ENCODE measurements around the gene DNMT1.

DNMT1 gene

DNA sequence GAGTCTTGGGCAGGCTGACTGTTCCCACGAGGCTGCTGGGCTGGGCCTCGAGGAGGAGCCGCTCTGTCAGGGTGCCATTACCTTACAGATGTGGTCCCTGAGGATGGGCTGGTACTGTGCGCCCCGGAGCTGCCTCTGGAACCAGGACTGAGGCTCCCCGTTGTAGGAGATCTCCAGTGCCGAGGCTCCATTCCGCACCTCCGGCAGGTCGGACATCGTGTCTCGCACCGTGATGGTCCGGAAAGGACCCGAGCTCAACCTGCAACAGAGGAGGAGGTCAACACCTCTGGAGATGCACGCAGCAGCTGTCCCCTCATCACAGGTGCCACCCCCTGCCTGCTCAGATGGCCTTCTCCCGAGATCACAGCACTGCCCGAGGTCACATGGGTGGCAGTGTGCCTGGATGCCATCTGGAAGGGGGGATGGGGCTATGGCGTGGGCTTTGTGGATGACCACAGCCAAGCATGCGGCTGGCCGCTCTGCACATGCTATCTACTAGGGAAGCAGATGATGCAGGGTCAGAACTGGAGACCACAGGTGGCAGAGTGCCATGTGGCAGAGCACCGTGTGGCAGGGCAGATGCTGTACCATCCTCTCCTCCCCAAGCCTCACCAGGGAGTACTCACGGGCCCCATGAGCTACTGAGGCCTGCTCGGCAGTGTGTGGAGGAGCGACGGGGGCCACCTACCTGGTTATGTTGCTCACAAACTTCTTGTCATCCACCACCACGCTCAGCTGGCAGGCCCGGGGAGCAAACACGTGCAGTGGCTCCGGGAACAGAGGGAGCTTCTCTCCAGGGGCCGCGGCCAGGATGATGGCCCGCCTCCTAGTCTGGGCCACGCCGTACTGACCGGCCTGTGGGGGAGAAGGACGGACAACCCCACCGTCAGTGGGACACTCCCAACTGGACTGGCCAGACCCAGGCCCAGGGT lies 56.7 kb downstream of the DNMT1 start:
- DNase-seq: no peak

DNA sequence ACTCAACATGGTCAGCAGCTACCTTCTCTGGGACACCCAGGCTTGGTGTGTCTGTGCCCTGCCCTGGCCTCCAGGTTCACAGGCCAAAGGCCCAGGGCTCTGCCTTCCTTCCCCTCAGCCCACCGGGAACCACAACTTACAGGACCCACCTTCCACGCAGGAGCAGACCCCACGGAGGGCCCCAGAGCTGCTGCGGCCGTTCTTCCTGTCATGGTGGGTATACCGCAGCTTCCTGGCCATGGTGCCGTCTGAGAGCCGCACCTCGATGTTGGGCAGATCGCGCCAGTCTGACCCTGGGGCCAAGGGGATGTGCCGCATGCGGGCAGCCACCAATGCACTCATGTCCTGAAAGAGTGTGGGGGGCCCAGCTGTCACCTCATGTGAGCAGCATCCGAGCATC lies 57.8 kb downstream of the DNMT1 start:
- DNase-seq: no peak

DNA sequence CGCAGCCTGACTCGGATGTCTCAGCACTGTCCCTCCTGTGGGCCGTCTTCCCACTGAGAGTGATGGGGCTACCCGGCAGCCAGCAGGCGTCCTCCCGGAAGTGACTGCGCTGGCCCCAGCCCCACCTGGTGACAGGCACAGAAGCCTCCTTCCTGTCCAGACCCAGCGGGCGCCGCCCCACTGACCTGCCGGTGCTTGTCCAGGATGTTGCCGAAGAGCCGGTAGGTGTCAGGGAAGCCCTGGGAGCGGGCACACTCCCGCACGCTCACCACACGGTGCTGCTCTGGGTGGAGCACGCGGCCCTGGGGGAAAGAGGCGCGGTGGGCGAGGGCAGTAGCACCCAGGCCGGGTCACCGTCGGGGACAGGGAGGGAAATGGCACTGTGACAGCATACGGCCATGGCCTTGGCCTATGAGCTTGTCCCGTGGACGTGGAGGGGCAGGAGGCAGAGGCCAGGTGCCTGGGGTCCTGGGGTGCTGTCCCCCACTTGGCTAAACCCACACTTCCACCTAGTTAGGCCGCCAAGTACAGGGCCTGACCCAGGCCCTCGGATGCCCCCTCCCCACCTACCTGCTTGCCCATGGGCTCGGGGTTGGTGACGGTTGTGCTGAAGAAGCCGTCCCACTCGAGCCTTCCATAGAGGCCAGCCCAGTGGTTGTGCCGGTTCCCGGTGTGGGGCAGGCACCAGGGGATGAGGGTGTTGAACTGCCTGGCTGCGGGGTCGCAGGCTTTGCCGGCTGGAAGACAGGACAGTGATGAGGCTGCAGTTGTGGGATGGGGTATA lies 59.0 kb downstream of the DNMT1 start:
- no peak for DNase-seq

DNA sequence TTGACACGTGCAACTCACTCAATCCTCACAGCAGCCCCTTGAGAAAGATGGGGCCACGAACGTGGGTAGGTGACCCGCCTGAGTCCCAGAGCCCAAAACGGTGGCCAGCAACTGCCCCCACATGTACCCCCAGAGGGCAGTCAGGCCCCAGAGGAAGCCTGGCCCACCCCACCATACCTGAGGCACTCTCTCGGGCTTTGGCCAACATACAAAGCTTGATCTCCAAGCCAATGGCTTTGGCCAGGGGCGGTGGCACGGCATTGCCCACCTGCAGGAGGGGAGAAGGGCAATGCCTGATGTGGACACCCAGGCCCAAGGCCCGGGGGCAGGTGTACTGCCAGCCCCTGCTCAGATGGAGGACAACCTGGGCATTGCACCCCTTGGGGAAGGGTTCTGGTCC lies 60.7 kb downstream of the DNMT1 start:
- no peak for DNase-seq

DNA sequence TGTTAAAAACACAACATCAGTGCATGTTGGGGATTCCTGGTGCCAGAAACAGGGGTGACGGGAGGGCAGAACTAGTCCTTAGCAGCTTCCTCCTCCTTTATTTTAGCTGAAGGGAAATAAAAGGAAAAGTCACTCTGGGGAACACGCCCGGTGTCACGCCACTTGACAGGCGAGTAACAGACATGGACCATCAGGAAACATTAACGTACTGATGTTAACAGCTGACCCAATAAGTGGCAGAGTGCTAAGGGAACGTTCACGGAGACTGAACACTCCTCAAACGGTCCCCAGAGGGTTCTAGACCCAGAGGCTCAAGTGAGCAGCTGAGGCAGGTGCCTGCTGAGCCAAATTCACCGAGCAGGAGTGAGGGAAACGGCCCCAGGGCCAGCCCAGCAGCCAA lies 61.2 kb downstream of the DNMT1 start:
- no peak for DNase-seq

DNA sequence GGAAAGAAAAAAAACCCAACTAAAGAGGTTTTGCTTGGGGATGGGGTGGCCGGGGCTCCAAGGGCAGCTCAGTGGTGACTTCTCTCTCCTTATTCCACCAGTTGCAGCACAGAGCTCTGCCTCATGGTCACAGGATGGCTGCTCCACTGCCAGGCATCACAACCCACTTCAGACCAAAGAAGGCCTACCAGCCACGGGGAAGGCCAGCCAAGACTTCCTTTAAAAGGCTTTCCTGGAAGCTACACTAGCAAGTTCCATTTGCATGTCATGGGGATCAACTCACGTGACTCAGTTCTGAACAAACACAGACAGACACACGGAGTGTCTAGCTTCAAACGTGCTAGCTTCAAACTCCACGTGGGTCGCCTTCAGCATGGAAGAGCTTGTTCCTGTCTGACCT lies 61.8 kb downstream of the DNMT1 start:
- DNase-seq: no peak

DNA sequence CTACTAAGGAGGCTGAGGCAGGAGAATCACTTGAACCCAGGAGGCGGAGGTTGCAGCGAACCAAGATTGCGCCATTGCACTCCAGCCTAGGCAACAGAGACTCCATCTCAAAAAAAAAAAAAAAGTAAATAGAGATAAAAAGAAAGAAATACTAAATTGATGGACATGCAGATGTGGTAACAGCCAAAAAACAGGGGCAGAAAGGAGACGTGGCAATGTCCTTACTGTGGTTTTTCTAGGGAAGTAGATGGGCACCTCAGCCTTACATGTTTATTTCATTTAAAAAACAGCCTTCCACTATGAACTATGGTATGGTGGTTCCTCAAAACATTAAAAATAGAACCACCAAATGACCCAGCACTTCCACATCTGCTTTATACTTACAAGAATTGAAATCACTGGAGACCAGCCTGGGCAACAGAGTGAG lies 68.5 kb downstream of the DNMT1 start:
- no peak for DNase-seq

DNA sequence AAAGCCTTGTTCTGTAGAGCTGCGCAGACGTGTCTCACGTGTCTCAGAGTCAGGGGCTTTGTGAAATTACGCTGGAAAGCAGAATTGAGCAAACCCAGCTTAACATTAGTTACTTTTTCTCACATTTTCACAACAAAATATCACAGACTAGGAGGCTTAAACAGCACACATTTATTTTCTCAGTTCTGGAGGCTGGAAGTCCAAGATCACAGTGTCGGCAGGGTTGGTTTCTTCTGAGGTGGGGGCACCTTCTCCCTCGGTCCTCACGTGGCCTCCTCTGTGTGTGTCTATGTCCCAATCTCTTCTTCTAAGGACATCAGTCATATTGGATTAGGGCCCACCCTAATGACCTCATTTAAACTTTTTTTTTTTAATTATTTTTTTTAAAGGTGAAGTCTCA lies 70.3 kb downstream of the DNMT1 start:
- DNase-seq: no peak

DNA sequence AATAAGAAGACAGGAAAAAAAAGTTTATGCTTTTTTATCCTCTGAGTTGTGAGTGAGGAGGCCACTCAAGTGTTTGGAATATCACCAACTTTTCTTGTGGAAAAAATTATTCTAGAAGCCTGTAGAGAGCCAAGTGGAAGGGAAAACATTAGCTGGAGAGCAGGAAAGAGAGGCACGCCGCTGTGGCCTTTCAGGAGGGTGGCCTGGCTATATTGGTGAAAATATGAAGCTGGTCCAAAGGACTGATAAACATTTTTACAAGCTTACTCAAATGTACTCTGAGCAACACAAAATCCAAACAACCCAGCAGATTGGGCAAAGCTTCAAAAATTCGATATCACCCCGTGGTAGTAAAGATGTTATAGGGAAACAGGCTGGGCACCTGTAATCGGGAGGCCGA lies 72.7 kb downstream of the DNMT1 start:
- DNase-seq: no peak

DNA sequence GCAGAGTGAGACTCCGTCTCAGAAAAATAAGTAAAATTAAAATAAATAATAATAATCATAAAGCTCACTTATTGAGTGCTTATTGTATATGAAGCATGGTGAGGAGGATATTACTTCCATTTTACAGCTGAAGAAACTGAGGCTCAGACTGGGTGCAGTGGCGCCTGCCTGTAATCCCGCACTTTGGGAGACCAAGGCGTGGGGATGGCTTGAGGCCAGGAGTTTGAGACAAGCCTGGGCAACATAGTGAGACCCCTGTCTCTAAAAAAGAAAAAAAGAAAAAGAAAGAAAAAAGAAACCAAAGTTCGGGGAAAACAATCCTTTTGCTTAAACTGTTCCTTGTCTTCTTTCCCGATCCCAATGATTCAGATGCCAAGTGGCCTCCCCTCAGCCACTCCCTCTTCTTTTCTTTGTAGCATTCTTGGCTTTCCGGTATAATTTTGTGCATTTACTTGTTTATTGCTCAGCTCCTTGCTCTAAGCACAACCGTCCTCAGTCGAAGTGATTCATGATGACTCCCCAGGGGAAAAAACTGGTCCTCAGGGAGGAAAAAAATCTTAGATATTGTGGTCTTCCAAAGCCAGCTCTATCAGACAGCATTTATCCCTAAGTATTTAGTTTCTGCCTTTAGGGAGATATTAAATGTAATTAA lies 74.1 kb downstream of the DNMT1 start:
- DNase-seq: no peak

DNA sequence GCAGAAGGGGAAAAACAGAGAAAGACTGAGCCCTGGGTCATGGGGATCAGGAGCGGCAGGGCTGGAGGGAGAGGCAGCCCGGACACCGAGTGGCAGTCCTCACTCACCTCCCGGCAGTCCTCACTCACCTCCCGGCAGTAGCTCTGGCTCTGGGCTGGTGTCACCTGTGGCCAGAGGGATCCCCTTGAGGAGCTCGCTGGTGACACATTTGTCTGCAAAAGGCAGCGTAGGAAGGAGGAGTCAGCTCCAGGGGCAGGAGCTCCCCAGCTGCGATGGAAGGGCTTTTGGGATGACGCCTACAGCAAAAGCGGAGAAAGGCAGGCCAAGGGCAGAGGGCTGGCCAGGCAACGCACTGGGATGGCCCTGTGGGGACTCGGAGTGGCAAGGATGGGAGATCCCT lies 75.8 kb downstream of the DNMT1 start:
- no peak for DNase-seq

DNA sequence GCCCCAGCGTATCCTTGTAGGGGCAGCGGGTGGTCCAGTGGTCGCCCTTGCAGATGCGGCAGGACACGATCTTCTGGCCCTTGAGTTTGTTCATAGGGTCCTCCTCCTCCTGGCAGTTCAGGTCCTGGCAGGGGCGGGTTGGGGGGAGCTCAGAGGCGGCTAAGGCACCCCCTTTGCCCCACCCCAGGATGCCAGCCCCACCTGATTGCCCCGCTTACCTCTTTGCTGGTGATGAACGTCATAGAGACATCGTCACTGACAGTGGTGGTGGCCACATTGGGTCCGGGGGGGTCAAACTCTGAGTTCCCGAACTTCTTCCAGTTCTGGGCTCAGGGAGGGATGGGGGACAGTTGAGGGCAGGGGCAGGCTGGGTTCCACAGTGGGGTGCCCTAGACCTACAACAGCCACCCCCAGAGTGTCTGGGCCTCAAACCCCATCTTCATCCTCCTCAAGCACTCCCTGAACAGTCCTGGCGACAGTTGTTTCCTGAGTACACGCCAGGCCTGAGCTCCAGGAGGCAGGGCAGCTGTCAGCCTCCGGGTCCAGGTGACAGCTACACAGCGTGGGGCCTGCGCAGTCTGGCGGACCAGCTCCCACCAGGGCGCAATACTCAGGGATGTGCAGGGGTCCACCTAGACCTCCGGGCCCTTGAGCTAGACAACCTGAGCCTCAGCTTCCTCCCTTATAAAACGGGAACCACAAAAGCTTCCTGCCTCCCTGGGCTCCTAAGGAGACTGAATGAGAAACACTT lies 77.7 kb downstream of the DNMT1 start:
- no peak for DNase-seq

DNA sequence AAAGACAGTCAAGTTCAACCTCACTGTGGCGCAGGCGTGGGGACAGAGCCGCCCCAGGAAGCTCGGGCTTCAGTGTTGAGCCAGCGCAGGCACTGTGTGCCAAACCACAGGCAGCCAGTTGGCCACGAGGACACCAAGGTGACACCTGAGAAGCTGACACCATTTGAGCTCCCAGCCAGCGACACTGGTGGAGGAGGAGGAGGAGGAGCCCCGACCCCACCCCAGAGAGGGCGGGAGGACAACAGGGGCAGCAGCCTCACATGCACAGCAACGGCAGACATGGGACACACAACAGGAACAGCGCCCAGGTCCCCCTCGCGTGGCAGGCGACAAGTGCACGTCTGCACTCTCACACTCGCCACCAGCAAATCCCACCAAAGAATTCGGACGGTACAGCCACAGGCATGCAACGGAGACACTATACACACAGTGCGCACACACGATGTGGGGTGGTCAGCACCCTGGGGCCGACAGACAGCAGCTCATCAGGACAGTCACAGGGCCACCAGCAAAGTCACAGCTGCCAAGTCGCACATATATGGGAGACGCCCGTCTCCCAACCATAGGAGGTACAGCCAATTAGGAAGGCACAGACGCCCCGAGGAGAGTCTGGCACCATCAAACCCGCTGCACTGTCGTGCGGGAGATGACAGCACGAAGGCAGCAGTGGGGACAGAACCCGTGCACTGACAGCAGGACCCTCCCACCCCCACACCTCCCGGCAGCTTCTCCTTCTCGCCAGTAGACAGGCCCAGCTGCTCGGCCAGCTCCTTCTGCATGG lies 78.5 kb downstream of the DNMT1 start:
- DNase-seq: no peak

DNA sequence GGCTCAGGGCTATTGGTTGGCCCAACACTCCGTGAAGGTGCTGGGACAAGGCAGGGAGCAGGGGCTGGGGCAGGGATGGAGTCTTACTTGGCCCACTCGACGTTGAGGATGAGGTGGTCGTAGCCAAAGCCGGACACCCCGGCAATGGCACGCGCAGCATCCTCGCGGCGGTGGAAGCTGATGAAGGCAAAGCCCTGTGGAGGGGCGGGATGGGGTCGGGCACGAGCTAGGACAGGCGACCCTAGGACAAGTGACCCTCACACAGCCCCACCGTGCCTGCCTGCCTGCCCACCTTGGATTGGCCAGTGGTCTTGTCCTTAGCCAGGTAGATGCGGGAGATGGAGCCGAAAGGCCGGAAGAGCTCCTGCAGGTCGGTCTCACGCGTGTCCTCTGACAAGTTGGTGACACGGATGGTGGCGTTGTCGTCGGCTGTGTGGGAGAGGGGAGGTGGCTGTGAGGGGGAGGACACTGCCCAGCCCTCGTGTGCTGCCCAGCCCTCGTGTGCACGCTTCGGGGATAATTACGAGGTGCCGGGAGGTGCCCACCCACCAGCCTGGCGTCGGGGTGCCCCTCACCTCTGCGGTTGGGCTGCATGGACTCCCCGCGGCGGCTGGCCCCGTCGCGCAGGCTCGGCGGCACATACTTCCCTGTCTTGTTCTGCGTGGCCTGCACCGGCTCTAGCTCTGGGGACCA lies 79.2 kb downstream of the DNMT1 start:
- DNase-seq: no peak

DNA sequence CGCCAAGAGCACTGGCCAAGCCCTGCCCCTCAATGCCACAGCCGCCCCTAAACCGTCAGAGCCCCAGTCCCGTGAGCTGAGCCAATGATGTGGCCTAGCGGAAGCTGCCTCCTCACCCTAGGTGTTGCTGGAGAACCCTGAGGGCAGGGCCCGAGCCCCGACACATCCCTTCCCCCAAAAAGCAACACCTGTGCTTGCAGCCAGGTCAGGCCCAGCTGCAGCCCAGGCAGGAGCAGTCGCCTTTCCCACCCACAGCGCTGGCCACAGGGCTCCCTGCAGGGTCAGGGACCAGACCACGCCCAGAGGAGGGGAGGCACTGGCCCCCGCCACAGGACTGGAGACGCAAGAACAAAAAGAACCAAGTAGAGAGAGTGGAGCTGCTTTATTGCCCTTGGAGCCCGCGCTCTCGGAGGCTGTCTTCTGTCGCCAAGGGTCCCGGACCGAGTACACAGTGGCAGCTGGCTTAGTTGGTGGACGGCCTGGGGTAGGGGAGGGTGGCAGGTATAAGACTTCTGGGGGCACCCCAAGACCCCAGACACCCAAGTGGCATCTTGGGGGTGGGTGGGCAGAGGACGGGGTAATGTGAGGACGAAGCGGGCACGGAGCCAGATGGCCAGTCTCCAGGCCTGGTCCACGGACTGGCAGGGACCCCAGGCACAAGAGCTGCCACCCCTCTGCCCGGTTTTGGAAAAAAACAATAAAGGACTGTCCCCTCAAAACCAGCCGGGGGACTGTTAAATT lies 79.9 kb downstream of the DNMT1 start:
- no peak for DNase-seq

DNA sequence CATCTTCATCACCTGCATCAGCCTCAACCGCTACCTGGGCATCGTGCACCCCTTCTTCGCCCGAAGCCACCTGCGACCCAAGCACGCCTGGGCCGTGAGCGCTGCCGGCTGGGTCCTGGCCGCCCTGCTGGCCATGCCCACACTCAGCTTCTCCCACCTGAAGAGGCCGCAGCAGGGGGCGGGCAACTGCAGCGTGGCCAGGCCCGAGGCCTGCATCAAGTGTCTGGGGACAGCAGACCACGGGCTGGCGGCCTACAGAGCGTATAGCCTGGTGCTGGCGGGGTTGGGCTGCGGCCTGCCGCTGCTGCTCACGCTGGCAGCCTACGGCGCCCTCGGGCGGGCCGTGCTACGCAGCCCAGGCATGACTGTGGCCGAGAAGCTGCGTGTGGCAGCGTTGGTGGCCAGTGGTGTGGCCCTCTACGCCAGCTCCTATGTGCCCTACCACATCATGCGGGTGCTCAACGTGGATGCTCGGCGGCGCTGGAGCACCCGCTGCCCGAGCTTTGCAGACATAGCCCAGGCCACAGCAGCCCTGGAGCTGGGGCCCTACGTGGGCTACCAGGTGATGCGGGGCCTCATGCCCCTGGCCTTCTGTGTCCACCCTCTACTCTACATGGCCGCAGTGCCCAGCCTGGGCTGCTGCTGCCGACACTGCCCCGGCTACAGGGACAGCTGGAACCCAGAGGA lies 80.6 kb downstream of the DNMT1 start:
- no peak for DNase-seq

DNA sequence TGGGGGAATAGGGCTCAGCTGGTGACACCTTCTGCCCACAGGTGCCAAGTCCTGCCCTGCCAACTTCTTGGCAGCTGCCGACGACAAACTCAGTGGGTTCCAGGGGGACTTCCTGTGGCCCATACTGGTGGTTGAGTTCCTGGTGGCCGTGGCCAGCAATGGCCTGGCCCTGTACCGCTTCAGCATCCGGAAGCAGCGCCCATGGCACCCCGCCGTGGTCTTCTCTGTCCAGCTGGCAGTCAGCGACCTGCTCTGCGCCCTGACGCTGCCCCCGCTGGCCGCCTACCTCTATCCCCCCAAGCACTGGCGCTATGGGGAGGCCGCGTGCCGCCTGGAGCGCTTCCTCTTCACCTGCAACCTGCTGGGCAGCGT lies 81.2 kb downstream of the DNMT1 start:
- no peak for DNase-seq

DNA sequence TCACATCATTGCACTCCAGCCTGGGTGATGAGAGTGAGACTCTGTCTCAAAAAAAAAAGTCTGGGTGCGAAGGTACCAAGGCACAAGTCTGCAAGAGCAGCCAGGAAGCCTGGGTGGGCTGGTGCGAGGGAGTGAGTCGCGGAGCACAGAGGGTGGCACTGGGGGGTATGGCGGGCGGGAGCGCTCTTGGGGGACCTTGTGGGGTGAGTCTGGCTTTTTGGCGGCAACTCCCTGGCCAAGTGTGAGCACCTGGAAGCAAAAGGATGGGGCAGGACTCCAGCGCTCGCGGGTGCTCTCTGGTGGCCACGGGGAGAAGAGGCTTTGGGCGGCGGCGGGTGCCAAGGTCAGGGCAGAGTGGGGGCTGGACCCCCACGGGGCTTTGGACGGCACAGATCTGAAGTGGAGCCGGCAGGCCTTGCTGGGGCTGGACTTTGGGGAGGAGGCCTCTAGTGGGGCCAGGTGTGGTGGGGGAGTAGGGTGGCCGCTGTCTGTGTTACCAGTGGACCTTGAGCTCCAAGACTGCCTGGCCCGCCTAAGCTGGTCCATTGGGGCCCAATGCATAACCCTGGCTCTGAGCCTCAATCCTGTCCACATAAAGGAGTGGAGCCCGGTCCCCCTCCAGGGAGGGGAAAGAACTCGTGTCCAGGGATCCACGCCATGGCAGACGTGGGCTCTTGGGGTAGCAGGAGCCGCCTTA lies 81.7 kb downstream of the DNMT1 start:
- DNase-seq: peak in 3 of 4 experiments; percentile 31 to 34 (median 31)

DNA sequence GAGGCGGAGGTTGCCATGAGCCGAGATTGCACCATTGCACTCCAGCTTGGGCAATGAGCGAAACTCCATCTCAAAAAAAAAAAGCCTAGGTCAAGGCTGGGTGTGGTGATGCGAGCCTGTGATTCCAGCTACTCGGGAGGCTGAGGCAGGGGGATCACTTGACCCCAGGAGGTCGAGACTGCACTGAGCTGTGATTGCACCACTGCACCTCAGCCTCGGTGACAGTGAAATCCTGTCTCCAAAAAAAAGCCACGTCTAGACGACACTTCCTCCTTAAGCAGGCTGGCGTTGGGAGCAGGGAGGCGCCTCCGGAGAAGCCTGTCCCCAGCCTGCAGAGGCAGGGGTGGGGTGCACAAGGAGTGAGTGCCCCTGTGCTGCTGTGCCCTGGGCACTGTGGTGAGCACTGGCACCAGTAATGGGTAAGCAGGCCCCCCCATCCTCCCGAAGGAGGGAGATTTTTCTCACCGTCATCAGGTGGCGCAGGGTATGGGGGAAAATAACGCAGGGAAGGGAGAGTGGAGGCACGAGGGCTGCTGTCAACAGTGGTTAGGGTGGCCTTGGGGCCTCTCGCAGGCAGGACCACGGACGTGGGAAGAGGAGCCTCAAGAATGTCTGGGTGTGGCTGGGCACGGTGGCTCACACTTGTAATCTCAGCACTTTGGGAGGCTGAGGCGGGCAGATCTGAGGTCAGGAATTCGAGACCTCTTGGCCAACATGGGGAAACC lies 82.6 kb downstream of the DNMT1 start:
- peak in 1 of 4 experiments; percentile 19 for DNase-seq

All from activated CD4-positive, CD25-positive, alpha-beta regulatory T cell (primary cell).